Measurements from ENCODE around the gene ATXN7L3.

The ATXN7L3 gene

DNA sequence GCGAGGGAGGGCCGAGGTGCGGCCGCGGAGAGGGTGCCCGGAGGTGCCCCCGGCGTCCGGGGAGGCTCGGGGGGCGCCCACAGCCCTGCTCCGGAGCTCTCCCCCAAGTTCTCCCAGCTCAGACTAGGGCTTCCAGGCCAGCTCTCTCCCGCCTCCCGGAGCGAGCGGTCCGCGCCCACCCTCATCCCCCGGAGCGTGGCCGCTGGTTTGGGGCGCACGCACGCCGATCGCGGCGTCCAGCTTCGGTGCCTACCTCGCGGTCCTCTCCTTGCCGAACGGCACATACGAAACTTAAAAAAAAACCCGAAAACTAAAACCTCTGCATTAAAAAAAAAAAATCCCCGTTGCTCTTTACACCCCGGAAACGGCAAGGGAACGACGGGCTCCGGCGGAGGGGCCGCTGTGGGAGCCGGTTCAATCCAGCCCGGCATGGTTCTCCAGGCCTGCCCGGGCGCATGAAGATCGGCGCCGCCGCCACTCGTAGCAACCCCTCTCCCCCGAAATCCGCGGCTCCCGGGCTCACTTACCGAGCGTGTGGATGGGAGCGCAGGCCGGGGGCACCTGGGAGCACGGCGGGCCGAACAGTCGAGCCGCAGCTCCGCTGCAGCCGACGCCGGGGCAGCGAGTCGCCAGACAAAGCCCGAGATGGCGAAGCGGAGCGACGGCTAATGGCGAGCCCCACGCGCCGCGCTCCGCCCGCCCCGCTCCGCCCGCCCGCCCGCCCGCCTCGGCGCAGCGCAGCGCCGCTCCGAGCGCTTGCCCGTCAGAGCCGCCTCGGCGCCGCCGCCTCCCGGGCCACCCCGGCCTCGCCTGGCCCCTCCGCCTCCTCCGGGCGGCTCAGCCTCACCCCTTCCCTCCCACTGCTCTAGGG lies 20.8 kb upstream of the ATXN7L3 start:
- Histone ChIP-seq H3K4me2 (ENCODE audit: low read length, poor library complexity, severe bottlenecking) (peak overlapping the region; percentile 84), H2BK15ac (ENCODE audit: low read depth, poor library complexity, severe bottlenecking) (peak overlapping the region; percentile 92), H3K23ac (ENCODE audit: low read length in 2 of 2) (peak overlapping the region in 1 of 2 experiments; percentile 96), H3K27ac (ENCODE audit: low read length, poor library complexity, severe bottlenecking) (peak overlapping the region; percentile 81), H3K9ac (ENCODE audit: low read length) (peak overlapping the region; percentile 95), H2BK12ac (ENCODE audit: low read length in 2 of 2) (peak overlapping the region in 1 of 2 experiments; percentile 74), H2BK5ac (ENCODE audit: low read depth, low read length, poor library complexity, severe bottlenecking) (peak overlapping the region; percentile 88), H3K14ac (ENCODE audit: low read length in 2 of 2) (peak overlapping the region in 1 of 2 experiments; percentile 90), H3K27me3 (ENCODE audit: control insufficient read depth in 1 of 2, insufficient read depth in 1 of 2, low read length in 2 of 2) (no peaks in the 10 kb centered on the region), H3K79me1 (replicated peaks; ENCODE audit: low read length, poor library complexity, severe bottlenecking) (peaks cover 9% of the 10 kb centered on the region), H2AFZ (ENCODE audit: low read depth, low read length) (no peak overlapping the region), H3K4me3 (ENCODE audit: insufficient read depth in 1 of 2, low read depth in 1 of 2, low read length in 2 of 2) (peak overlapping the region; percentile 89 to 95), H4K8ac (ENCODE audit: low read length) (peak overlapping the region; percentile 78), H2AK5ac (ENCODE audit: low read length, severe bottlenecking) (no peak overlapping the region), H3K4me1 (ENCODE audit: control insufficient read depth, insufficient read depth, low read depth, low read length) (peaks cover 24% of the 10 kb centered on the region), H3K18ac (ENCODE audit: low read depth in 1 of 2, low read length in 2 of 2) (peak overlapping the region; percentile 97 to 98), H4K91ac (ENCODE audit: low read length) (peak overlapping the region; percentile 92), H3K9me3 (ENCODE audit: control insufficient read depth, low read length) (no peaks in the 10 kb centered on the region), H2BK120ac (ENCODE audit: low read depth, low read length) (peak overlapping the region; percentile 90), H3K36me3 (ENCODE audit: control insufficient read depth in 1 of 2, insufficient read depth in 2 of 2, low read depth in 1 of 2, low read length in 2 of 2) (peaks cover 14 to 15% of the 10 kb centered on the region in 2 experiments), H3K4ac (ENCODE audit: low read depth in 1 of 2, low read length in 2 of 2) (peak overlapping the region; percentile 90 to 97)
- WGBS: under 1% methylated on average over 52 of the region's 108 CpGs
- peak; percentile 58 for DNase-seq

DNA sequence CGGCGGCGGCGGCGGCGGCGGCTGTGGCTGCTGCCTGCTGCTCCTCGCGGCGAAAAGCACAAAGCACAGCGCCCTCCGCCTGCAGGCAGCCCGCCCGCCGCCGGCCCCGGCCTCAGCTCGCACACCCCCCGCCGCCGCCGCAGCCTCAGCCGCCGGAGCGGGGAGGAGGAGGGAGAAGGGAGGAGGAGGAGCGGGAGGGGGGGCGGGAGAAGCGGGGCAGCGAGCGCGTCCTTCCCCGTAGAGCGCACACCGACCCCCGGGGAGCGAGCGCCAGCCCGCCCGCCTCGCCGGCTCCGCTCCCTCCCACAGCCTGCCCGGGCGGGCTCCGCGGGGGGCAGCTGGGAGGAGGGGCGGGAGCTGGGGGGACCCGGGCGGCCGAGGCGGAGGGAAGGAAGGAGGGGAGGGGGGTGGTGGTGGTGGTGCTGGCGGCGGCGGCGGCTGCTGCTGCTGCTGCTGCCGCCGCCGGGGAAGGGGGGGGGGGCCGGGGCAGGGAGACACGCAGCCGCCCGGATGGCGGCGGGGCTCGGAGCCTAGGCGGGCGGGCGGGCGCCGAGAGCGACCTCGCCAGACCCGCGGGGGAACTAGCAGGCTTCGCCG lies 20.0 kb upstream of the ATXN7L3 start, which contains the start of gene UBTF:
TSS of gene UBTF (minus strand) at position 60 of the 597 bp plus-strand sequence. CDS start 1,446 bp downstream, outside the sequence.
- Histone ChIP-seq H2BK120ac (ENCODE audit: low read depth, low read length) (peak within 1 kb of the TSS; percentile 99), H3K27ac (ENCODE audit: low read length, poor library complexity, severe bottlenecking) (peak within 1 kb of the TSS; percentile 78)

DNA sequence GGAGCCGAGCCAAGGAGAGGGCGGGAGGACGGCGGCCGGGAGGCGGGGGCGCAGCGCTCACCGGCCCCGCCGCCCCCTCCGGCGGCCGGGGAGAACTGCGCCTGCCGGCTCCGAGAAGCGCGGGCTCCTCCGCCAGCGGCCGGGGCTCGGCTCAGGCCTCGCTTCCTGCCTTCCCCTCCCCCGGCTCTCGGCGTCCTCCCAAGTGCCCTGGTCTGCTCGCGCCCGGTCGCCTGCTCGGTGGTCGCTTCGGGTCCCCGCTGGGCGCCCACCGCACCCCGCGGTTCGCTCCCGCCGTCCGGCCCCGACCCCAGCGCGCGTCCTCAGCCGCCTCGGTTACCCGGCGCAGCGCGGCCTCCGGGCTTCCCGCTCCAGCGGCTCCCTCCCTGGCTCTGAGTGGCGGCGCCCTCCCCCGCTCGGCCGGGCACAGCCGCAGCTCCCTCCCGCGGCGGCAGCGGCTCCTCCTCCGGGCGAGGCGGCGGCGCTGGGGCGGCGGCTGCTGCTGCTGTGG lies 19.5 kb upstream of the ATXN7L3 start:
- peaks cover 27 to 28% of the 10 kb centered on the region in 2 experiments for H3K36me3 ChIP-seq (ENCODE audit: control insufficient read depth in 1 of 2, insufficient read depth in 2 of 2, low read depth in 1 of 2, low read length in 2 of 2)
- H2BK12ac ChIP-seq (ENCODE audit: low read length in 2 of 2): peak overlapping the region in 1 of 2 experiments; percentile 75
- peaks cover 20% of the 10 kb centered on the region for H3K79me1 ChIP-seq (replicated peaks; ENCODE audit: low read length, poor library complexity, severe bottlenecking)
- H3K4ac ChIP-seq (ENCODE audit: low read depth in 1 of 2, low read length in 2 of 2): peak overlapping the region; percentile 80 to 99
- WGBS: under 1% methylated on average over 56 of the region's 73 CpGs
- H3K27ac ChIP-seq (ENCODE audit: low read length, poor library complexity, severe bottlenecking): no peak overlapping the region
- H2AK5ac ChIP-seq (ENCODE audit: low read length, severe bottlenecking): no peak overlapping the region
- peak overlapping the region; percentile 95 for H4K91ac ChIP-seq (ENCODE audit: low read length)
- H3K4me1 ChIP-seq (ENCODE audit: control insufficient read depth, insufficient read depth, low read depth, low read length): peaks cover 24% of the 10 kb centered on the region
- H3K4me3 ChIP-seq (ENCODE audit: insufficient read depth in 1 of 2, low read depth in 1 of 2, low read length in 2 of 2): peak overlapping the region; percentile 76 to 95
- peaks cover 3% of the 10 kb centered on the region for H3K9me3 ChIP-seq (ENCODE audit: control insufficient read depth, low read length)
- H2AFZ ChIP-seq (ENCODE audit: low read depth, low read length): no peak overlapping the region
- H3K23ac ChIP-seq (ENCODE audit: low read length in 2 of 2): peak overlapping the region in 1 of 2 experiments; percentile 91
- peak overlapping the region; percentile 88 for H4K8ac ChIP-seq (ENCODE audit: low read length)
- peak overlapping the region; percentile 90 for H3K9ac ChIP-seq (ENCODE audit: low read length)
- peak overlapping the region; percentile 99 for H2BK120ac ChIP-seq (ENCODE audit: low read depth, low read length)
- peak overlapping the region in 1 of 2 experiments; percentile 94 for H3K14ac ChIP-seq (ENCODE audit: low read length in 2 of 2)
- peak overlapping the region; percentile 90 to 98 for H3K18ac ChIP-seq (ENCODE audit: low read depth in 1 of 2, low read length in 2 of 2)
- peak overlapping the region; percentile 93 for H2BK5ac ChIP-seq (ENCODE audit: low read depth, low read length, poor library complexity, severe bottlenecking)
- no peaks in the 10 kb centered on the region for H3K27me3 ChIP-seq (ENCODE audit: control insufficient read depth in 1 of 2, insufficient read depth in 1 of 2, low read length in 2 of 2)
- peak; percentile 68 for DNase-seq
- peak overlapping the region; percentile 98 for H2BK15ac ChIP-seq (ENCODE audit: low read depth, poor library complexity, severe bottlenecking)
- H3K4me2 ChIP-seq (ENCODE audit: low read length, poor library complexity, severe bottlenecking): peak overlapping the region; percentile 54

More for the DNA sequence above, 20.0 kb upstream of the ATXN7L3 start, which contains the start of gene UBTF:
- Histone ChIP-seq H3K9me3 (ENCODE audit: control insufficient read depth, low read length) (no peaks in the 10 kb centered on the region), H3K9ac (ENCODE audit: low read length) (peak within 1 kb of the TSS; percentile 95), H3K4ac (ENCODE audit: low read depth in 1 of 2, low read length in 2 of 2) (peak within 1 kb of the TSS; percentile 90 to 99), H4K91ac (ENCODE audit: low read length) (peak within 1 kb of the TSS; percentile 95), H3K14ac (ENCODE audit: low read length in 2 of 2) (peak within 1 kb of the TSS; percentile 94 to 99), H2BK12ac (ENCODE audit: low read length in 2 of 2) (peak within 1 kb of the TSS in 1 of 2 experiments; percentile 75), H2AFZ (ENCODE audit: low read depth, low read length) (no peak within 1 kb of the TSS), H4K8ac (ENCODE audit: low read length) (peak within 1 kb of the TSS; percentile 88), H3K79me1 (replicated peaks; ENCODE audit: low read length, poor library complexity, severe bottlenecking) (peaks cover 16% of the 10 kb centered on the region), H3K4me3 (ENCODE audit: insufficient read depth in 1 of 2, low read depth in 1 of 2, low read length in 2 of 2) (peak within 1 kb of the TSS; percentile 87 to 95), H3K4me1 (ENCODE audit: control insufficient read depth, insufficient read depth, low read depth, low read length) (peaks cover 24% of the 10 kb centered on the region), H2BK5ac (ENCODE audit: low read depth, low read length, poor library complexity, severe bottlenecking) (peak within 1 kb of the TSS; percentile 93), H3K18ac (ENCODE audit: low read depth in 1 of 2, low read length in 2 of 2) (peak within 1 kb of the TSS; percentile 97 to 98), H3K27me3 (ENCODE audit: control insufficient read depth in 1 of 2, insufficient read depth in 1 of 2, low read length in 2 of 2) (no peaks in the 10 kb centered on the region), H3K4me2 (ENCODE audit: low read length, poor library complexity, severe bottlenecking) (peak within 1 kb of the TSS; percentile 74), H3K36me3 (ENCODE audit: control insufficient read depth in 1 of 2, insufficient read depth in 2 of 2, low read depth in 1 of 2, low read length in 2 of 2) (peaks cover 21 to 23% of the 10 kb centered on the region in 2 experiments), H3K23ac (ENCODE audit: low read length in 2 of 2) (peak within 1 kb of the TSS in 1 of 2 experiments; percentile 96), H2AK5ac (ENCODE audit: low read length, severe bottlenecking) (no peak within 1 kb of the TSS), H2BK15ac (ENCODE audit: low read depth, poor library complexity, severe bottlenecking) (peak within 1 kb of the TSS; percentile 98)
- WGBS: 1% methylated on average over 14 of the region's 76 CpGs
- DNase-seq: peak; percentile 66

Data from mesenchymal stem cell (in vitro differentiated cells and primary cell).